ENCODE data around the gene NCLN.
"Not testable (repeated sequence)": the region's sequence is repeated elsewhere in the genome, so short reads cannot be mapped to it uniquely, and the experiment has no call there.

Gene NCLN

GRCh38 chr19:3151563-3152418, 33.9 kb upstream of the NCLN start:
- no peak for TF ChIP-seq POLR2AphosphoS5 (IDR thresholded peaks at IDR 0.05; ENCODE audit: borderline replicate concordance, low read depth, low read length)
- TF ChIP-seq FOXP2 (optimal IDR thresholded peaks at IDR 0.05; ENCODE audit: control extremely low read depth, extremely low read length, insufficient read depth), result no peak
- no peak for TF ChIP-seq EZH2 (IDR thresholded peaks at IDR 0.05)
- no peak overlapping the region for H3K9ac ChIP-seq (ENCODE audit: insufficient read length)

GRCh38 chr19:3152419-3152780, 33.3 kb upstream of the NCLN start:
- no peaks in the 10 kb centered on the region for H3K36me3 ChIP-seq (ENCODE audit: insufficient read depth, low read length)

More at GRCh38 chr19:3151563-3152418, 33.9 kb upstream of the NCLN start:
- DNase-seq (ENCODE audit: low read depth, low spot score), result no peak
- Histone ChIP-seq H3K36me3 (ENCODE audit: insufficient read depth, low read length) (no peaks in the 10 kb centered on the region), H3K4me3 (no peak overlapping the region), H3K27ac (no peak overlapping the region), H3K9me3 (ENCODE audit: low read depth, low read length) (no peaks in the 10 kb centered on the region)

GRCh38 chr19:3153286-3154230, 32.2 kb upstream of the NCLN start:
- no peak for DNase-seq (ENCODE audit: low read depth, low spot score)
- no peak for TF ChIP-seq POLR2AphosphoS5 (IDR thresholded peaks at IDR 0.05; ENCODE audit: borderline replicate concordance, low read depth, low read length)
- TF ChIP-seq EZH2 (IDR thresholded peaks at IDR 0.05), result no peak
- no peak for TF ChIP-seq FOXP2 (optimal IDR thresholded peaks at IDR 0.05; ENCODE audit: control extremely low read depth, extremely low read length, insufficient read depth)
- Histone ChIP-seq H3K36me3 (ENCODE audit: insufficient read depth, low read length) (no peaks in the 10 kb centered on the region), H3K4me3 (no peak overlapping the region), H3K27ac (no peak overlapping the region), H3K9me3 (ENCODE audit: low read depth, low read length) (no peaks in the 10 kb centered on the region), H3K9ac (ENCODE audit: insufficient read length) (no peak overlapping the region)

More at GRCh38 chr19:3152419-3152780, 33.3 kb upstream of the NCLN start:
- DNase-seq (ENCODE audit: low read depth, low spot score), result no peak
- no peaks in the 10 kb centered on the region for H3K9me3 ChIP-seq (ENCODE audit: low read depth, low read length)
- H3K9ac ChIP-seq (ENCODE audit: insufficient read length), result no peak overlapping the region
- no peak for TF ChIP-seq FOXP2 (optimal IDR thresholded peaks at IDR 0.05; ENCODE audit: control extremely low read depth, extremely low read length, insufficient read depth)
- TF ChIP-seq EZH2 (IDR thresholded peaks at IDR 0.05), result no peak
- no peak for TF ChIP-seq POLR2AphosphoS5 (IDR thresholded peaks at IDR 0.05; ENCODE audit: borderline replicate concordance, low read depth, low read length)
- H3K4me3 ChIP-seq, result no peak overlapping the region
- H3K27ac ChIP-seq, result no peak overlapping the region

GRCh38 chr19:3154447-3154846, 31.3 kb upstream of the NCLN start:
- H3K27ac ChIP-seq; H3K9ac ChIP-seq (ENCODE audit: insufficient read length); H3K36me3 ChIP-seq (ENCODE audit: insufficient read depth, low read length); H3K9me3 ChIP-seq (ENCODE audit: low read depth, low read length); DNase-seq (ENCODE audit: low read depth, low spot score); H3K4me3 ChIP-seq: not testable (repeated sequence)

- Histone ChIP-seq H3K9ac (ENCODE audit: insufficient read length) (no peak overlapping the region), H3K4me3 (no peak overlapping the region), H3K36me3 (ENCODE audit: insufficient read depth, low read length) (no peaks in the 10 kb centered on the region), H3K27ac (no peak overlapping the region), H3K9me3 (ENCODE audit: low read depth, low read length) (0 out of 2 replicates have a peak, but pooled peaks cover under 1% of the 10 kb centered on the region)
- DNase-seq (ENCODE audit: low read depth, low spot score), result peak; percentile 58
- TF ChIP-seq FOXP2 (optimal IDR thresholded peaks at IDR 0.05; ENCODE audit: control extremely low read depth, extremely low read length, insufficient read depth) (no peak), EZH2 (IDR thresholded peaks at IDR 0.05) (no peak), POLR2AphosphoS5 (IDR thresholded peaks at IDR 0.05; ENCODE audit: borderline replicate concordance, low read depth, low read length) (no peak)
These were observed 30.6 kb upstream of the NCLN start for GRCh38 chr19:3154957-3155736.

GRCh38 chr19:3157096-3157845, 28.5 kb upstream of the NCLN start:
- no peak for DNase-seq (ENCODE audit: low read depth, low spot score)
- Histone ChIP-seq H3K36me3 (ENCODE audit: insufficient read depth, low read length) (no peaks in the 10 kb centered on the region), H3K9me3 (ENCODE audit: low read depth, low read length) (0 out of 2 replicates have a peak, but pooled peaks cover 3% of the 10 kb centered on the region), H3K4me3 (no peak overlapping the region), H3K9ac (ENCODE audit: insufficient read length) (no peak overlapping the region), H3K27ac (no peak overlapping the region)
- TF ChIP-seq POLR2AphosphoS5 (IDR thresholded peaks at IDR 0.05; ENCODE audit: borderline replicate concordance, low read depth, low read length), result no peak
- TF ChIP-seq EZH2 (IDR thresholded peaks at IDR 0.05), result no peak
- no peak for TF ChIP-seq FOXP2 (optimal IDR thresholded peaks at IDR 0.05; ENCODE audit: control extremely low read depth, extremely low read length, insufficient read depth)

GRCh38 chr19:3159565-3159964, 26.2 kb upstream of the NCLN start:
- Histone ChIP-seq H3K27ac (no peak overlapping the region), H3K36me3 (ENCODE audit: insufficient read depth, low read length) (no peaks in the 10 kb centered on the region), H3K9me3 (ENCODE audit: low read depth, low read length) (0 out of 2 replicates have a peak, but pooled peaks cover 3% of the 10 kb centered on the region), H3K9ac (ENCODE audit: insufficient read length) (no peak overlapping the region), H3K4me3 (no peak overlapping the region)
- TF ChIP-seq FOXP2 (optimal IDR thresholded peaks at IDR 0.05; ENCODE audit: control extremely low read depth, extremely low read length, insufficient read depth) (no peak), POLR2AphosphoS5 (IDR thresholded peaks at IDR 0.05; ENCODE audit: borderline replicate concordance, low read depth, low read length) (no peak), EZH2 (IDR thresholded peaks at IDR 0.05) (no peak)
- DNase-seq (ENCODE audit: low read depth, low spot score), result no peak
